A673 (cell line): Measurements from ENCODE around the gene THYN1. TPM values are rescaled to one million over a fixed set of nuclear protein-coding genes. Genes with fewer than 3 reads are reported as not detected.

Experiments
- BruUV-seq: library from RNA; stranded (reverse); fragments of 400-500 nt; replicated peaks from 2 replicates; lab custom pipeline; 2021; lab: Mats Ljungman, UMichigan
- CTCF ChIA-PET: fragments of 300-600 bp; sonication (Branson Sonifier 250); formaldehyde crosslinking; loops from one replicate; lab custom pipeline; 2022; ENCODE audit warnings: antibody characterized with exemption; lab: Charles Lee
- POLR2A ChIA-PET: fragments of 300-600 bp; sonication (Branson Sonifier 250); formaldehyde crosslinking; loops from one replicate; lab custom pipeline; 2022; ENCODE audit warnings: antibody characterized with exemption; ENCODE audit not compliant: low non-redundant PET; lab: Charles Lee
- DNase-seq: peaks from one replicate; pipeline ENCODE4 v3.0.0-alpha.2; 2015; ENCODE audit warnings: low spot score
- H3K27ac ChIP-seq: fragments of 200-600 bp; sonication (generic); 2 replicates; pipeline ENCODE4 v1.5.1; 2016; ENCODE audit warnings: mixed run types, low read depth, mild to moderate bottlenecking, mixed read lengths, antibody characterized with exemption, low read length; ENCODE audit not compliant: poor library complexity, severe bottlenecking
- H3K27me3 ChIP-seq: fragments of 200-600 bp; sonication (generic); replicated peaks from 2 replicates; pipeline ENCODE4 v1.6.1; 2017; ENCODE audit warnings: mixed run types, low read depth, mild to moderate bottlenecking, mixed read lengths, antibody characterized with exemption, low read length; ENCODE audit not compliant: insufficient read depth, poor library complexity
- H3K36me3 ChIP-seq: fragments of 200-600 bp; sonication (generic); 2 replicates; pipeline ENCODE4 v1.6.1; 2016; ENCODE audit warnings: mixed run types, mild to moderate bottlenecking, mixed read lengths, antibody characterized with exemption, low read length; ENCODE audit not compliant: insufficient read depth, poor library complexity, severe bottlenecking
- H3K4me1 ChIP-seq: fragments of 200-600 bp; sonication (generic); 2 replicates; pipeline ENCODE4 v1.6.1; 2017; ENCODE audit warnings: mixed run types, mild to moderate bottlenecking, mixed read lengths, antibody characterized with exemption, low read length; ENCODE audit not compliant: insufficient read depth, poor library complexity, severe bottlenecking
- H3K4me3 ChIP-seq: fragments of 200-600 bp; sonication (generic); 2 replicates; pipeline ENCODE4 v1.5.1; 2016; ENCODE audit warnings: low read depth, mixed run types, mild to moderate bottlenecking, mixed read lengths, low read length; ENCODE audit not compliant: poor library complexity, severe bottlenecking
- H3K9me3 ChIP-seq: fragments of 200-600 bp; sonication (generic); 2 replicates; pipeline ENCODE4 v1.6.1; 2016; ENCODE audit warnings: mixed run types, low read depth, mild to moderate bottlenecking, mixed read lengths, antibody characterized with exemption, low read length; ENCODE audit not compliant: poor library complexity, severe bottlenecking
- EZH2 ChIP-seq: fragments of 200-600 bp; sonication (generic); IDR thresholded peaks from 2 replicates; pipeline ENCODE4 v1.6.1; 2017; ENCODE audit warnings: borderline replicate concordance, low read depth, mild to moderate bottlenecking, mixed read lengths, antibody characterized with exemption, low read length; ENCODE audit not compliant: poor library complexity, severe bottlenecking
- intact Hi-C: fragments of 100-400 bp; cut with micrococcal nuclease; formaldehyde crosslinking; loops from one replicate; pipeline ENCODE4 v1.10.0; 2022; ENCODE audit not compliant: unreplicated experiment
- total RNA-seq: library from RNA; stranded (reverse); gene quantifications from 2 replicates; pipeline ENCODE4 v1.2.3, GENCODE V29; 2021
- TF ChIP-seq, protein P1 (sequence below): fragments of 300-800, 200-600 bp; sonication (generic); conservative IDR thresholded peaks from 2 replicates; pipeline ENCODE4 v1.5.1; 2017; ENCODE audit warnings: low read depth, mild to moderate bottlenecking, antibody characterized with exemption, low read length, moderate library complexity, mixed read lengths

The THYN1 gene
- total RNA-seq, 1 experiment from 2014 or later: 57.2 TPM

- BruUV-seq: no TSS peak
Observed at GRCh38 chr11:134248910-134249480, 4.2 kb downstream of the THYN1 start.

DNA sequence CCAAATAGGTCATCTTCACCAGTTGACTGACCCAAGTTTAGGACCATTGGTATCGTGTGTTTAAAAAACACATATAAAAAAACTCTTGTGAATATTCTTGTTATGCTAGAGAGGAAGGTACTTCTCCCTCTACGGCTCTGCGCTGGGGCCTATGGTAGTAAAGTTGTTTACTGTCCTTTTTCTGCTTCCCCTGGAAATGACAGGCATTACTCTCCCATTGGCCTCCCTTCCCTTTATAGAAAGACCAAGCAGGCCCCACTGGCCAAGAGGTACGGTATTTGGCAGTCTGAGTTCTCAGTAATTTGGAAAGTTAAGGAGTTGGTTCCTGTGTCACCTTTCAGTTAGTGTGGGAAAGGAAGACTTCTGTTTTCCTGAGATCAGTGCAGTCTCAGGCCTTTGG, 6.5 kb downstream of the THYN1 start:
- TF ChIP-seq, protein P1, sequence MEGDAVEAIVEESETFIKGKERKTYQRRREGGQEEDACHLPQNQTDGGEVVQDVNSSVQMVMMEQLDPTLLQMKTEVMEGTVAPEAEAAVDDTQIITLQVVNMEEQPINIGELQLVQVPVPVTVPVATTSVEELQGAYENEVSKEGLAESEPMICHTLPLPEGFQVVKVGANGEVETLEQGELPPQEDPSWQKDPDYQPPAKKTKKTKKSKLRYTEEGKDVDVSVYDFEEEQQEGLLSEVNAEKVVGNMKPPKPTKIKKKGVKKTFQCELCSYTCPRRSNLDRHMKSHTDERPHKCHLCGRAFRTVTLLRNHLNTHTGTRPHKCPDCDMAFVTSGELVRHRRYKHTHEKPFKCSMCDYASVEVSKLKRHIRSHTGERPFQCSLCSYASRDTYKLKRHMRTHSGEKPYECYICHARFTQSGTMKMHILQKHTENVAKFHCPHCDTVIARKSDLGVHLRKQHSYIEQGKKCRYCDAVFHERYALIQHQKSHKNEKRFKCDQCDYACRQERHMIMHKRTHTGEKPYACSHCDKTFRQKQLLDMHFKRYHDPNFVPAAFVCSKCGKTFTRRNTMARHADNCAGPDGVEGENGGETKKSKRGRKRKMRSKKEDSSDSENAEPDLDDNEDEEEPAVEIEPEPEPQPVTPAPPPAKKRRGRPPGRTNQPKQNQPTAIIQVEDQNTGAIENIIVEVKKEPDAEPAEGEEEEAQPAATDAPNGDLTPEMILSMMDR: no peak
- DNase-seq: no peak
- Histone ChIP-seq H3K36me3 (peaks cover 57% of the 10 kb centered on the region), H3K4me1 (no peaks in the 10 kb centered on the region), H3K27ac (no peak overlapping the region), H3K9me3 (no peaks in the 10 kb centered on the region), H3K27me3 (no peaks in the 10 kb centered on the region), H3K4me3 (no peak overlapping the region)
- intact Hi-C loops: no loop called here
- ChIA-PET POLR2A (no interaction called here), CTCF (no interaction called here)
- BruUV-seq: no TSS peak

More at GRCh38 chr11:134248910-134249480, 4.2 kb downstream of the THYN1 start:
- TF ChIP-seq EZH2: no peak
- TF ChIP-seq, protein P1: no peak
- Histone ChIP-seq H3K9me3 (no peaks in the 10 kb centered on the region), H3K4me1 (peaks cover 6% of the 10 kb centered on the region), H3K36me3 (peaks cover 48% of the 10 kb centered on the region), H3K4me3 (no peak overlapping the region), H3K27me3 (no peaks in the 10 kb centered on the region), H3K27ac (no peak overlapping the region)
- ChIA-PET CTCF (no interaction called here), POLR2A (no interaction called here)
- intact Hi-C loops: no loop called here
- no peak for DNase-seq

DNA sequence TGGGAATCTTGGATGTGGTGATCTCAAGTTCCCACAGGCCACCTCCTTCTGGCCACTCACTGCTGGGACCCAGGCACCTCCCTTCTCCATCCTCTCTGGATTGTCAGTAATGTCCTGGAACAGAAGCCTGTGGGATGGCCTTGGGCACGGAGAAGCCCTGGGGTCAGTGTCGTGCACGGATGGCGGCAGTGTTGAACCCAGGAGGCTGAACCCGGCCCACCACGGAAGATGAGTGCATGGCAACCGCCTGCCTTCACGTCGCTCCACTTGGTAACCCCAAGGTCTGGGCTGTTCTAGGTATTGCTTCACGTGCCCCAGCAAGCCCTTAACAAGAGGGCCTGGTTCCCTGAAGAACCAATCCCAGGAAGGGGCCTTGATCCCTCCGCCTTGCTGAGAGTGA, 7.1 kb downstream of the THYN1 start:
- H3K9me3 ChIP-seq: no peaks in the 10 kb centered on the region
- no peak for TF ChIP-seq EZH2
- TF ChIP-seq, protein P1: no peak
- BruUV-seq: no TSS peak
- no peak overlapping the region for H3K27ac ChIP-seq
- H3K4me1 ChIP-seq: no peaks in the 10 kb centered on the region
- CTCF ChIA-PET: no interaction called here
- H3K36me3 ChIP-seq: peaks cover 60% of the 10 kb centered on the region
- intact Hi-C loops: no loop called here
- no peak for DNase-seq
- no peak overlapping the region for H3K4me3 ChIP-seq
- POLR2A ChIA-PET: no interaction called here
- no peaks in the 10 kb centered on the region for H3K27me3 ChIP-seq
